Osteocyte (in vitro differentiated cells): ENCODE measurements around the gene MKRN2. TPM values are rescaled to one million over a fixed set of nuclear protein-coding genes. Genes with fewer than 3 reads are reported as not detected.

Experiments used
- DNase-seq: peaks from one replicate; pipeline ENCODE4 v3.0.0; 2021; ENCODE audit warnings: mixed read lengths; ENCODE audit not compliant: unreplicated experiment; ENCODE audit errors: extremely low spot score
- H3K27ac Mint-ChIP-seq: one replicate; pipeline ENCODE4 v1.8.0; 2021; ENCODE audit warnings: mild to moderate bottlenecking, mixed read lengths; ENCODE audit not compliant: unreplicated experiment
- H3K27me3 Mint-ChIP-seq: one replicate; pipeline ENCODE4 v1.8.0; 2021; ENCODE audit warnings: mixed read lengths; ENCODE audit not compliant: unreplicated experiment
- H3K36me3 Mint-ChIP-seq: one replicate; pipeline ENCODE4 v1.8.0; 2021; ENCODE audit warnings: mixed read lengths; ENCODE audit not compliant: unreplicated experiment
- H3K4me1 Mint-ChIP-seq: one replicate; pipeline ENCODE4 v1.8.0; 2021; ENCODE audit warnings: mixed read lengths; ENCODE audit not compliant: unreplicated experiment
- H3K4me3 Mint-ChIP-seq: one replicate; pipeline ENCODE4 v1.8.0; 2021; ENCODE audit warnings: mild to moderate bottlenecking, moderate library complexity, mixed read lengths; ENCODE audit not compliant: unreplicated experiment
- H3K9me3 Mint-ChIP-seq: one replicate; pipeline ENCODE4 v1.8.0; 2021; ENCODE audit warnings: mixed read lengths; ENCODE audit not compliant: unreplicated experiment
- CTCF ChIP-seq: fragments of 200-600 bp; sonication (generic); IDR thresholded peaks from 2 replicates; pipeline ENCODE4 v1.5.0; 2021; ENCODE audit warnings: antibody characterized with exemption, mild to moderate bottlenecking, moderate library complexity
- total RNA-seq: library from RNA; stranded (reverse); gene quantifications from 2 replicates; pipeline ENCODE4 v1.2.1, GENCODE V29; 2021

MKRN2 gene
- total RNA-seq, 1 donor from 2014 or later: 32.4 TPM

DNA sequence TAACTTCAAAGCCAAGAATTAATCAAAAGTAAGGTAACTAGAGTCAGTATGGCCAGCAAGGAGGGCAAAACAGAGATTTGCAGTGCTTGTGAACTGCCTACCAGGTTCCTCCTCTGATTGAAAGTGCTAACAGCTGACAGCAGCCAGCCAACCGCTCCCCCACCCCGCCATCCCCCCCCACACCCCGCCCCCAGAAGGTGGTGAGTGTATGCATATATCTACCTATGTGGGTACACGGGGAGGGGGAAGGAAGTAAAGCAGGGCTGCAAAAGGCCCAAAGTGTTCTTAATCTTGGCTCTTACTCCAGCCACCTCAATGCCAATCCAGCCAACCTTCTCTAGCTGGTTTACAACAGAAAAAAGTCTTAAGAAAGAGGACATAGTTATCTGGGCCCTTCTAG lies 56.4 kb downstream of the MKRN2 start:
- H3K9me3 Mint-ChIP-seq: no peaks in the 10 kb centered on the region
- no peaks in the 10 kb centered on the region for H3K4me1 Mint-ChIP-seq
- H3K36me3 Mint-ChIP-seq: peaks cover 23% of the 10 kb centered on the region
- TF ChIP-seq CTCF: no peak
- no peaks in the 10 kb centered on the region for H3K27me3 Mint-ChIP-seq
- H3K4me3 Mint-ChIP-seq: no peak overlapping the region
- H3K27ac Mint-ChIP-seq: no peak overlapping the region
- DNase-seq: no peak

GRCh38 chr3:12615266-12615665 lies 58.4 kb downstream of the MKRN2 start:
- Mint-ChIP-seq H3K9me3 (no peaks in the 10 kb centered on the region), H3K27ac (no peak overlapping the region), H3K4me3 (no peak overlapping the region), H3K27me3 (no peaks in the 10 kb centered on the region), H3K36me3 (peaks cover 19% of the 10 kb centered on the region), H3K4me1 (peaks cover 1% of the 10 kb centered on the region)
- no peak for DNase-seq
- TF ChIP-seq CTCF: no peak

DNA sequence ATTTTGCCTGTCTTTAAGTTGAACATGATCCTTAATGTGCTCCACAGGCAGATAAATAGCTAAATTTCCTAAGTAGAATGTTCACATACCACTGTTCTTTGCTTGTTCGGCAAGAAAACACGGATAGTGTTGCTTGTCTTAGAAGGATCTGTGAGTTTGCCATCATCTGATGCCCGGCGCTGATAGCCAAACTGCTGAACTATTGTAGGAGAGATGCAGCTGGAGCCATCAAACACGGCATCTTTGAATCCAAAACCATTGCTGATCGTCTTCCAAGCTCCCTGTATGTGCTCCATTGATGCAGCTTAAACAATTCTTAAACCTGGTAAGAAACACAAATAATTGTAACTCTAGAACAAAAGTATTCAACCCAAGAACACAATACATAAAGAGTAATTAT lies 61.5 kb downstream of the MKRN2 start:
- Mint-ChIP-seq H3K27me3 (no peaks in the 10 kb centered on the region), H3K4me1 (peaks cover 23% of the 10 kb centered on the region), H3K27ac (no peak overlapping the region), H3K36me3 (peaks cover 8% of the 10 kb centered on the region), H3K4me3 (no peak overlapping the region), H3K9me3 (no peaks in the 10 kb centered on the region)
- TF ChIP-seq CTCF: no peak
- no peak for DNase-seq

DNA sequence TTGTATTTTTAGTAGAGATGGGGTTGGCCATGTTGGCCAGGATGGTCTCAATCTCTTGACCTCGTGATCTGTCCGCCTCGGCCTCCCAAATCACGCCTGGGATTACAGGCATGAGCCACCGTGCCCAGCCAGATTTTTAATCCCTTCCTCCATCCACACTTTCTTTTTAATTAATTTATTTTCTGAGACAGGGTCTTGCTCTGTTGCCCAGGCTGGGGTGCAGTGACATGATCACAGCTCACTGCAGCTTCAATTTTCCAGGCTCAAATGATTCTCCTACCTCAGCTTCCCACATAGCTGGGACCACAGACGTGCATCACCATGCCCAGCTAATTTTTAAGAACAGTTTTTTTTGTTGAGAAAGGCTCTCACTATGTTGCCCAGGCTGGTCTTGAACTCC lies 63.4 kb downstream of the MKRN2 start:
- Mint-ChIP-seq H3K27ac (no peak overlapping the region), H3K4me1 (peaks cover 31% of the 10 kb centered on the region), H3K27me3 (no peaks in the 10 kb centered on the region), H3K9me3 (no peaks in the 10 kb centered on the region), H3K4me3 (no peak overlapping the region), H3K36me3 (peaks cover 7% of the 10 kb centered on the region)
- TF ChIP-seq CTCF: no peak
- DNase-seq: no peak

DNA sequence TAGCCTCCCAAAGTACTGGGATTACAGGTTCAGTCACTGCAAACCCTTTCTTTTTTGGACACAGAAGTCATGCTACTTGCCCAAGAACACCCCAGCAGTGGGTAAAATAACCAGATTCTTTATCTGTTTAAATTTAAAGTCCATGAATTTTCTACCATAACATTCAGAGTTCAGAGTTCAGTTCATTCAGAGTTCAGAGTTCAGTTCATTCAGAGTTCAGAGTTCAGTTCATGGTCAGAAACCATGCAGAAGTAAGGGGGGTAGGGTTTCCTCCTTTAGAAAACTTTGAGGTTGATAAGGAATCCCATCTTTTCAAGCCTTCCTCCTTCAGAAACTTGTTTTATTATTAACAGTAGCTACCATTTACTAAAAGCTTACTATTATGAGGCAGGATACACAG lies 63.8 kb downstream of the MKRN2 start:
- H3K27ac Mint-ChIP-seq: no peak overlapping the region
- H3K27me3 Mint-ChIP-seq: no peaks in the 10 kb centered on the region
- peaks cover 35% of the 10 kb centered on the region for H3K4me1 Mint-ChIP-seq
- H3K9me3 Mint-ChIP-seq: no peaks in the 10 kb centered on the region
- H3K36me3 Mint-ChIP-seq: peaks cover 4% of the 10 kb centered on the region
- no peak for DNase-seq
- no peak overlapping the region for H3K4me3 Mint-ChIP-seq
- no peak for TF ChIP-seq CTCF
